ENCODE results near the gene UBE2D2. TPM values are rescaled to one million over a fixed set of nuclear protein-coding genes. Genes with fewer than 3 reads are reported as not detected.
"Not testable (repeated sequence)": the region's sequence is repeated elsewhere in the genome, so short reads cannot be mapped to it uniquely, and the experiment has no call there.

UBE2D2 gene
- total RNA-seq (ENCODE audit: low replicate concordance) = 71.8 and 137 TPM in 2 replicates

DNA sequence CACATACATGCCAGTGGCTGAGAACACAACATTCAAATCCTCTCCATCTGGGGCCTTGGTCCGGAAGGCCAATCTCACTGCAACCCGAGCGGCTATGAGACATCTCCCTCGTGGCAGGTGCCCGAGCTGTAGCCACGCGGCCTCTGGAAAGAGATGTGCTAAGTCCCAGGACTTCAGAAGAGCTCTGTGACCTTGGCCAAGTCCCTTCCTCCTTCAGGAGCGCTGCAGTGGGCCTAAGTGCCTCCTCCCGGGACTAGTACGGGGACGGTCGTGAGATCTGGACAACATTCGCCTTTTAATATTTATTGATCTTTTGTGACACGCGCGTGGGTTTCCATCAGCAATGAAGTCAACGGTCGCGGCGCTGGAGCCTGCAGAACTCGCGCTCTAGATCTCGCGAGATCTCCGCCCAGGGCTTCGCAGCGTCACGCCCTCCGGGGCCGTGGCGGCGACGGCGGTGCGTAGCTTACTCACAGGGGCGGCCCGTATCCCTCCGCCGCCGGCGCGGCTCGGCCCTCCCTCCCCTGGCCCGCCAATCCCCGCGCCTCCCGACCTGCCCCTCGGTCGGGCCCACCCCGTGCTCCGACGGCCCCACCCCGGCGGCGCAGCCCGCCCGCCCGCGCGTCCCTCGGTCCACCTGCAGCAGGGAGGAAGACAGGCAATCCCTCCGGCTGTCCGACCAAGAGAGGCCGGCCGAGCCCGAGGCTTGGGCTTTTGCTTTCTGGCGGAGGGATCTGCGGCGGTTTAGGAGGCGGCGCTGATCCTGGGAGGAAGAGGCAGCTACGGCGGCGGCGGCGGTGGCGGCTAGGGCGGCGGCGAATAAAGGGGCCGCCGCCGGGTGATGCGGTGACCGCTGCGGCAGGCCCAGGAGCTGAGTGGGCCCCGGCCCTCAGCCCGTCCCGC, at the start of gene UBE2D2:
UBE2D2 (plus strand) TSS at position 588 of the 903 bp plus-strand sequence. CDS start 453 bp downstream, outside the sequence.
- DNase-seq (ENCODE audit: low read depth) = peak; percentile 98
- TF ChIP-seq, protein P1, sequence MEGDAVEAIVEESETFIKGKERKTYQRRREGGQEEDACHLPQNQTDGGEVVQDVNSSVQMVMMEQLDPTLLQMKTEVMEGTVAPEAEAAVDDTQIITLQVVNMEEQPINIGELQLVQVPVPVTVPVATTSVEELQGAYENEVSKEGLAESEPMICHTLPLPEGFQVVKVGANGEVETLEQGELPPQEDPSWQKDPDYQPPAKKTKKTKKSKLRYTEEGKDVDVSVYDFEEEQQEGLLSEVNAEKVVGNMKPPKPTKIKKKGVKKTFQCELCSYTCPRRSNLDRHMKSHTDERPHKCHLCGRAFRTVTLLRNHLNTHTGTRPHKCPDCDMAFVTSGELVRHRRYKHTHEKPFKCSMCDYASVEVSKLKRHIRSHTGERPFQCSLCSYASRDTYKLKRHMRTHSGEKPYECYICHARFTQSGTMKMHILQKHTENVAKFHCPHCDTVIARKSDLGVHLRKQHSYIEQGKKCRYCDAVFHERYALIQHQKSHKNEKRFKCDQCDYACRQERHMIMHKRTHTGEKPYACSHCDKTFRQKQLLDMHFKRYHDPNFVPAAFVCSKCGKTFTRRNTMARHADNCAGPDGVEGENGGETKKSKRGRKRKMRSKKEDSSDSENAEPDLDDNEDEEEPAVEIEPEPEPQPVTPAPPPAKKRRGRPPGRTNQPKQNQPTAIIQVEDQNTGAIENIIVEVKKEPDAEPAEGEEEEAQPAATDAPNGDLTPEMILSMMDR (IDR thresholded peaks at IDR 0.05; ENCODE audit: insufficient read depth, low read length) = no peak
- peak within 1 kb of the TSS; percentile 80 for H3K4me3 ChIP-seq (ENCODE audit: low read depth, low read length)

DNA sequence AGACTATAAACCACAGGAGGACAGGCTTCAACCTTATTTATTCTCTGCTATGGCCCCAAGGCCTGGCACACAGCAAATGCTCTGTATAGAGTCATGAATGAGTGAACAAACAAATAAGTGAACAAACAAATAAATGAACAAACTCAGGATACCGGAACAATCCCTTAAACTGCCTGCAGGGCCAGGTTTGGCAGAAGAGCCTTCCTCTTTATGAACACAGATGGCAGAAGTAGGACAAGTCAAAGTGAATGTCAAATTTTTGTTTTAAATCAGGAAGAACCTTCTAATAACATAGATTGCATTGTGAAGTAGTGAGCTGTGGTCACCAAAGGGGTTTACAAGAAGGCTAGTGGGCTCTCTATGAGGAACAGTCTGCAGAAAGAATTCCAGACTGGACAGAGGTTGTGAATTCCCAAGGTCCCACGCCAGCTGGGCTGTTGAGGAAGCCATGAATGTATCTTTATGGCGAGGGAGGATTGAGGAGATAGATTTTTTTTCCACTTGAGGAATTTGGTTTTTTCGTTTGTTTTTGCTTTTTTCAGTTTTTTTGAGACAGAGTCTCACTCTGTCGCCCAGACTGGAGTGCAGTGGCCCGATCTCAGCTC, 48.3 kb upstream of the UBE2D2 start:
- TF ChIP-seq, protein P1 (IDR thresholded peaks at IDR 0.05; ENCODE audit: insufficient read depth, low read length) = peak; percentile 20
- DNase-seq (ENCODE audit: low read depth) = no peak

DNA sequence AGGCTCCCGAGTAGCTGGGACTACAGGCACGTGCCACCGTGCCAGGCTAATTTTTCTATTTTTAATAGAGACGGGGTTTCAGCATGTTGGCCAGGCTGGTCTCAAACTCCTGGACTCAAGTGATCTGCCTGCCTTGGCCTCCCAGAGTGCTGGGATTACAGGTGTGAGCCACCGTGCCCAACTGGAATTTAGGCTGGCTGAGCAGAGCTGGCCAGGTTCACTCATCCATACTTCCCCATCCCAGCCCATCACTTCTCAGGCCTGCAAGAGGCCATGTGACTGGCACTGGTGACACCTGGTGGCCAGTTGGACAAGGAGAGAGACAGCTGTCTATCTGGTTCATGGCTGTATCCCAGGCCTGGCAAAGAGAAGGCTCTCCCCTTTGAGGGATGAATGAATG, 47.7 kb upstream of the UBE2D2 start:
- TF ChIP-seq, protein P1 (IDR thresholded peaks at IDR 0.05; ENCODE audit: insufficient read depth, low read length) = peak; percentile 58
- peak; percentile 71 for DNase-seq (ENCODE audit: low read depth)

More for the DNA sequence above, 48.3 kb upstream of the UBE2D2 start:
- H3K4me3 ChIP-seq (ENCODE audit: low read depth, low read length) = no peak overlapping the region

DNA sequence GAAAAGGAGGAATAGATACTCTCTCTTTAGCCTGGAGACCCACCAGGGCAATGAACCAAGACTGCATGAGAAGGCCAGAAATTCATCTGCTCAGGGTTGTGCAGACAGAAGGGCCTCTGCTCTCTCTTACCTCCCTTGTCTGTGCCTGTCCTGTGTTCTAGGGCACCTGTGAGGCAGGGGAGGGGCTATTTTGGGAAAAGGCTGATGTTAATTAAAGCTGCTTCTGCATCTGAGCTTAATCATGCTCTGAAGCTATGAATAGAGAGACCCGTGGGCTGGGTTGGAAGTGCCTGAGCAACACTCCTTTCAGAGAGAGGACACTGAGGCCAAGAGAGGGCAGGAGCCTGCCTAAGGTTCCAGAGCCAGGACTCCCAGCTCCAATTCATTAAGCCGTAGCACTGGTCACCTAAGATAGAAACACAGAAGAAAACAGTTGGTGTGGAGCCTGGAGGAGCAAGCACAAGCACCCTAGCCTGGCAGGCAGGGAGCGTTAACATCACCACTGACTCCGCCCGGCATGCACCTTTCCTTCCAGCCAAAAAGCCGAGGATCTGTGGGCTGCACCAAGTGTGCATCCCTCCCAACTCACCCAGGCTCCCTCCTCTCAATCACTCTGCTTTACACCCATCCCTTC, 47.2 kb upstream of the UBE2D2 start:
- TF ChIP-seq, protein P1 (IDR thresholded peaks at IDR 0.05; ENCODE audit: insufficient read depth, low read length) = no peak
- no peak overlapping the region for H3K4me3 ChIP-seq (ENCODE audit: low read depth, low read length)
- no peak for DNase-seq (ENCODE audit: low read depth)

More for the DNA sequence above, 47.7 kb upstream of the UBE2D2 start:
- H3K4me3 ChIP-seq (ENCODE audit: low read depth, low read length) = not testable (repeated sequence)

DNA sequence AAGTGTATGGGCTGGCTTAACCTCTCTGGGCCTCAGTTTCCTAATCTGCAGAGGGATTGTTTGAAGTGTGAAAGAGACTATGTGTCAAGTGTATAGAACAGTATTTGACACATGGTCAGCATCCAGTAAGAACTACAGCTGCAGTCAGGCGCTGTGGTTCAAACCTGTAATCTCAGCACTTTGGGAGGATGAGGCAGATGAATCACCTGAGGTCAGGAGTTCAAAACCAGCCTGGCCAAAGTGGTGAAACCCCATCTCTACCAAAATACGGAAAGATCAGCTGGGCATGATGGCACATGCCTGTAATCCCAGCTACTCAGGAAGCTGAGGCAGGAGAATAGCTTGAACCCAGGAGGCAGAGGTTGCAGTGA, 46.7 kb upstream of the UBE2D2 start:
- no peak overlapping the region for H3K4me3 ChIP-seq (ENCODE audit: low read depth, low read length)
- no peak for DNase-seq (ENCODE audit: low read depth)
- TF ChIP-seq, protein P1 (IDR thresholded peaks at IDR 0.05; ENCODE audit: insufficient read depth, low read length) = no peak

DNA sequence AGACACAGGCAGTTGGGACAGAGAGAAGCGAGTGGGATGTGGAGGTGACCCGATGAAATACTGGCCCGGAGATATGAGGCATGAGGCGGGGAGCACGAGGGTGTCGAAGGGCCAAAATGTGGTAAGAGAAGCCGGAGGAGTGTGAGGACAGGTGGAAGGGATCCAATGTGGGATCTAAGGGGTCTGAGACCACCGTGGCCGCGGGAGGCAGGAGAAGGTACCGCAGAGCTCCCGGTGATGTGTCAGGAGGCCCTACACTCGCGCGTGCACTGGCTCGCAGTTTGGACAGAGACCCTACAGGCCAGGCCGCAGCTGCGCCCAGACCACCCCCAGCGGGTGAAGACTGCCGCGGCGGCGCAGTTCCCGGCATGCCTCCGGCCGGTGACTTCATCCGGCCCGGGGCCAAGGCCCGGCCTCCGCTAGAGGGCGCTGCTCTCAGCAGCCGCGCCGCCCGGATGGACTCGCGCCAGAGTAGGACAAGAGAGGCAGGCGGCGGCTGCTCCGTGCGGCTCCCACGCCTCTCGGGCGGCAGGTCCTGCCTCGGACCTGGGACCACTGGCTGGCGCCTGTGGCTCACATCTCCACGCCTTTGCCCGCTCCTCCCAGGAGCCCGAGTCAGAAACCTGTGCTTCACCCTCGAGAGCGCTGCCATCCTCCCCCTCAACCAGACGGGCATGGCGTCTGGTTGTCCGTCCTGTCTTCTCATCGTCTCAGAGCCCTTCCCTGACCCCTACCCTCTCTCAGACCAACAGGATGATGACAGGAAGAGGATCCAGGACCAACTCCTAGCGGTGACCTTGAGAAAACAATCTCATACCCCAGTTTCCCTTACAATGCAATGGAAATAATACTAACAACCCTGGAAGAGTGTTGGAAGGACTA, 43.2 kb upstream of the UBE2D2 start:
- peak; percentile 82 for DNase-seq (ENCODE audit: low read depth)
- TF ChIP-seq, protein P1 (IDR thresholded peaks at IDR 0.05; ENCODE audit: insufficient read depth, low read length) = peak; percentile 85
- H3K4me3 ChIP-seq (ENCODE audit: low read depth, low read length) = peak overlapping the region; percentile 74

Measured in fibroblast of the aortic adventitia (primary cell).